ENCODE results near the gene GUCY2F. TPM values are rescaled to one million over a fixed set of nuclear protein-coding genes. Genes with fewer than 3 reads are reported as not detected.

GUCY2F gene
- polyA plus RNA-seq, 1 donor from 2014 or later, result not detected

GRCh38 chrX:109448282-109448938, 33.5 kb downstream of the GUCY2F start:
- Mint-ChIP-seq H3K4me3 (no peak overlapping the region), H3K36me3 (no peaks in the 10 kb centered on the region), H3K27ac (no peak overlapping the region), H3K9me3 (peaks cover 0 to 3% (median 0%) of the 10 kb centered on the region in 3 donors), H3K4me1 (no peaks in the 10 kb centered on the region), H3K27me3 (peaks cover 7% of the 10 kb centered on the region)

GRCh38 chrX:109441266-109441665, 40.6 kb downstream of the GUCY2F start:
- Mint-ChIP-seq H3K27ac (no peak overlapping the region), H3K27me3 (peaks cover 3% of the 10 kb centered on the region), H3K36me3 (peaks cover 2% of the 10 kb centered on the region), H3K4me3 (no peak overlapping the region), H3K4me1 (no peaks in the 10 kb centered on the region), H3K9me3 (no peaks in the 10 kb centered on the region)

- Mint-ChIP-seq H3K9me3 (no peaks in the 10 kb centered on the region), H3K27me3 (peaks cover 1% of the 10 kb centered on the region), H3K36me3 (peaks cover 2% of the 10 kb centered on the region), H3K4me1 (no peaks in the 10 kb centered on the region), H3K27ac (no peak overlapping the region), H3K4me3 (no peak overlapping the region)
These were observed 41.4 kb downstream of the GUCY2F start for GRCh38 chrX:109440475-109440874.

- Mint-ChIP-seq H3K27ac (no peak overlapping the region), H3K4me3 (no peak overlapping the region), H3K4me1 (no peaks in the 10 kb centered on the region), H3K9me3 (peaks cover 0 to 2% (median 0%) of the 10 kb centered on the region in 3 donors), H3K27me3 (peaks cover 1% of the 10 kb centered on the region), H3K36me3 (peaks cover 4% of the 10 kb centered on the region)
These were observed 72.7 kb downstream of the GUCY2F start for GRCh38 chrX:109409181-109409580.

GRCh38 chrX:109403922-109404321, 78.0 kb downstream of the GUCY2F start:
- Mint-ChIP-seq H3K36me3 (no peaks in the 10 kb centered on the region), H3K4me1 (no peaks in the 10 kb centered on the region), H3K9me3 (no peaks in the 10 kb centered on the region), H3K27ac (no peak overlapping the region), H3K4me3 (no peak overlapping the region), H3K27me3 (peaks cover under 1% of the 10 kb centered on the region)

- Mint-ChIP-seq H3K27me3 (peaks cover 6% of the 10 kb centered on the region), H3K27ac (no peak overlapping the region), H3K36me3 (no peaks in the 10 kb centered on the region), H3K4me3 (no peak overlapping the region), H3K4me1 (no peaks in the 10 kb centered on the region), H3K9me3 (no peaks in the 10 kb centered on the region)
These were observed 82.1 kb downstream of the GUCY2F start for GRCh38 chrX:109399831-109400230.

- peaks cover 6% of the 10 kb centered on the region for H3K27me3 Mint-ChIP-seq
- no peak overlapping the region for H3K27ac Mint-ChIP-seq
- peaks cover 0 to 2% (median 0%) of the 10 kb centered on the region in 3 donors for H3K4me1 Mint-ChIP-seq
- H3K9me3 Mint-ChIP-seq, result no peaks in the 10 kb centered on the region
- no peak overlapping the region for H3K4me3 Mint-ChIP-seq
- no peaks in the 10 kb centered on the region for H3K36me3 Mint-ChIP-seq
These were observed 83.1 kb downstream of the GUCY2F start for GRCh38 chrX:109398833-109399232.

- Mint-ChIP-seq H3K27ac (no peak overlapping the region), H3K4me3 (no peak overlapping the region), H3K9me3 (no peaks in the 10 kb centered on the region), H3K36me3 (no peaks in the 10 kb centered on the region), H3K27me3 (peaks cover 6% of the 10 kb centered on the region), H3K4me1 (peaks cover 0 to 2% (median 0%) of the 10 kb centered on the region in 3 donors)
These were observed 83.8 kb downstream of the GUCY2F start for GRCh38 chrX:109398061-109398460.

- Mint-ChIP-seq H3K9me3 (no peaks in the 10 kb centered on the region), H3K27ac (no peak overlapping the region), H3K4me3 (no peak overlapping the region), H3K27me3 (peaks cover 8% of the 10 kb centered on the region), H3K4me1 (peaks cover 0 to 2% (median 0%) of the 10 kb centered on the region in 3 donors), H3K36me3 (no peaks in the 10 kb centered on the region)
These were observed 88.0 kb downstream of the GUCY2F start for GRCh38 chrX:109393859-109394258.

- H3K36me3 Mint-ChIP-seq, result no peaks in the 10 kb centered on the region
- no peaks in the 10 kb centered on the region for H3K9me3 Mint-ChIP-seq
- H3K4me3 Mint-ChIP-seq, result no peak overlapping the region
- H3K4me1 Mint-ChIP-seq, result peaks cover 0 to 2% (median 0%) of the 10 kb centered on the region in 3 donors
- H3K27me3 Mint-ChIP-seq, result peaks cover 6% of the 10 kb centered on the region
- no peak overlapping the region for H3K27ac Mint-ChIP-seq
These were observed 89.0 kb downstream of the GUCY2F start for GRCh38 chrX:109392895-109393294.

GRCh38 chrX:109390556-109390955, 91.3 kb downstream of the GUCY2F start:
- Mint-ChIP-seq H3K9me3 (no peaks in the 10 kb centered on the region), H3K27ac (no peak overlapping the region), H3K27me3 (peaks cover 3% of the 10 kb centered on the region), H3K36me3 (no peaks in the 10 kb centered on the region), H3K4me1 (peaks cover 0 to 2% (median 0%) of the 10 kb centered on the region in 3 donors), H3K4me3 (no peak overlapping the region)

- H3K27ac Mint-ChIP-seq, result no peak overlapping the region
- H3K9me3 Mint-ChIP-seq, result no peaks in the 10 kb centered on the region
- H3K4me1 Mint-ChIP-seq, result peaks cover 0 to 2% (median 0%) of the 10 kb centered on the region in 3 donors
- no peaks in the 10 kb centered on the region for H3K36me3 Mint-ChIP-seq
- H3K27me3 Mint-ChIP-seq, result peaks cover 2% of the 10 kb centered on the region
- H3K4me3 Mint-ChIP-seq, result no peak overlapping the region
These were observed 92.0 kb downstream of the GUCY2F start for GRCh38 chrX:109389917-109390316.

- H3K4me3 Mint-ChIP-seq, result no peak overlapping the region
- H3K27ac Mint-ChIP-seq, result no peak overlapping the region
- no peaks in the 10 kb centered on the region for H3K9me3 Mint-ChIP-seq
- H3K27me3 Mint-ChIP-seq, result peaks cover 1% of the 10 kb centered on the region
- no peaks in the 10 kb centered on the region for H3K4me1 Mint-ChIP-seq
- H3K36me3 Mint-ChIP-seq, result no peaks in the 10 kb centered on the region
These were observed 97.2 kb downstream of the GUCY2F start for GRCh38 chrX:109384699-109385098.

GRCh38 chrX:109382332-109382731, 99.6 kb downstream of the GUCY2F start:
- Mint-ChIP-seq H3K27me3 (peaks cover 1% of the 10 kb centered on the region), H3K36me3 (no peaks in the 10 kb centered on the region), H3K9me3 (no peaks in the 10 kb centered on the region)

GRCh38 chrX:109378281-109378680, 103.6 kb downstream of the GUCY2F start:
- Mint-ChIP-seq H3K36me3 (no peaks in the 10 kb centered on the region), H3K4me3 (no peak overlapping the region), H3K4me1 (peaks cover 0 to 3% (median 0%) of the 10 kb centered on the region in 3 donors), H3K27me3 (peaks cover 1% of the 10 kb centered on the region), H3K9me3 (no peaks in the 10 kb centered on the region), H3K27ac (no peak overlapping the region)

More at GRCh38 chrX:109382332-109382731, 99.6 kb downstream of the GUCY2F start:
- no peaks in the 10 kb centered on the region for H3K4me1 Mint-ChIP-seq
- no peak overlapping the region for H3K4me3 Mint-ChIP-seq
- no peak overlapping the region for H3K27ac Mint-ChIP-seq

GRCh38 chrX:109374262-109374960, 107.5 kb downstream of the GUCY2F start:
- no peak overlapping the region for H3K27ac Mint-ChIP-seq
- no peaks in the 10 kb centered on the region for H3K36me3 Mint-ChIP-seq
- H3K4me3 Mint-ChIP-seq, result no peak overlapping the region
- peaks cover 0 to 3% (median 0%) of the 10 kb centered on the region in 3 donors for H3K4me1 Mint-ChIP-seq
- no peaks in the 10 kb centered on the region for H3K9me3 Mint-ChIP-seq
- no peaks in the 10 kb centered on the region for H3K27me3 Mint-ChIP-seq

Measured in IgD-negative memory B cell (primary cell).